ENCODE data around the gene ZDHHC22.
A peak's percentile ranks its signal among the peaks of the same experiment; 100 is the strongest.

ZDHHC22 gene

DNA sequence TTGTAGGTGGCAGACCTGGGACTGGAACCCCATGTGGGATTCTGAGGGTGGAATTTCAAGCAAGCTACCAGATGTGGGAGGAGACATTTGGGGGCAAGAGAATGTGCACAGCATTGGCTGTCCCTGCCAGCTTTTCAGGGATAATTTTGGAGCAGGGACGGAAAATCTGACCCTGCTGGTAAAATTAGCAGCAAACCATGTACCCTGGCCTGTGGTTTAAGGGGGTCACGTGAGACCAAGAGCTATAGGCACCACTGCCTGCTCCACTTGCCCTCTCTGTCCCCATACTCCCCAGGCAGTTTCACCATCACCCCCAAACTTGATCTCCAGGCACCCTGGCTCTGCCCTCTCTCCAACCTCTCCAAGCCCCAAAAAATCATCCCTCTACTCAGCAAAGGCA is 13.5 kb upstream of the ZDHHC22 start:
- DNase-seq, result no peak

DNA sequence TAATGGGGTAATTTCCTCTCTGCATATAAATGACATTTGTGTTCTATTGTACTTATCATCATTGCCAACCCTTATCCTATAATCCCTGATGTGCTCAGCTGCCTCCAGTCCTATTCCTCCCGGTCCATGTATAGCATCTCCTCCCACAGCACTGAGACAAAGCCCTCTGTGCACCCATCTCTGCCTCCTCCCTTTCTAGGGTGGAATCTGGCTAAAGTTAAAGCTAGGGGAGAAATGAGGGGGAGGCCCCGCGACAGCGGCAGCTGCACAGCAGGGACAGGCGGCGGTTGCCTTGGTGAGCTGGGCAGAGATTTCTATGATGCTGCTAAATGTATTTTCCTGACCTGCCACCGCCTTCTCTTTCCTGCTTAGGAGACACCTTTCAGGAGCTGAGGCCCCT is 12.8 kb upstream of the ZDHHC22 start:
- no peak for DNase-seq

DNA sequence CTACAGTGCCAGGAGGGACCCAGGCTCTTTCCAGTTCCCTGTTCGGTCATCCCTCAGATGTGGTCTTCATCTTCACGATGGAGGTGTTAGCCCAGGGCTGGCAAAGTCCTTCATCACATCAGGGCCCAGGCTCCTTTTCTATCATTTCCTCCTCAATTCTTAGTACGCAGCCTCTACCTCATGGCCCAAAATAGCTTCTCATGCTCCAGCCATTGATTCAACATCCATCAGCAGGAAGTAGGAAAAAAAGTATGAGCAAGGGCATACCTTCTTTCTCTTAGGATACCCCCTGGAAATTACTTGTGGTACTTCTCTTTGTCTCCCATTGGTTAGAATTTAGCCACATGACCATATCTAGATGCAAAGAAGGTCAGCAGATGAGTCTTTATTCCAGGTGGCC is 12.2 kb upstream of the ZDHHC22 start:
- DNase-seq, result no peak

DNA sequence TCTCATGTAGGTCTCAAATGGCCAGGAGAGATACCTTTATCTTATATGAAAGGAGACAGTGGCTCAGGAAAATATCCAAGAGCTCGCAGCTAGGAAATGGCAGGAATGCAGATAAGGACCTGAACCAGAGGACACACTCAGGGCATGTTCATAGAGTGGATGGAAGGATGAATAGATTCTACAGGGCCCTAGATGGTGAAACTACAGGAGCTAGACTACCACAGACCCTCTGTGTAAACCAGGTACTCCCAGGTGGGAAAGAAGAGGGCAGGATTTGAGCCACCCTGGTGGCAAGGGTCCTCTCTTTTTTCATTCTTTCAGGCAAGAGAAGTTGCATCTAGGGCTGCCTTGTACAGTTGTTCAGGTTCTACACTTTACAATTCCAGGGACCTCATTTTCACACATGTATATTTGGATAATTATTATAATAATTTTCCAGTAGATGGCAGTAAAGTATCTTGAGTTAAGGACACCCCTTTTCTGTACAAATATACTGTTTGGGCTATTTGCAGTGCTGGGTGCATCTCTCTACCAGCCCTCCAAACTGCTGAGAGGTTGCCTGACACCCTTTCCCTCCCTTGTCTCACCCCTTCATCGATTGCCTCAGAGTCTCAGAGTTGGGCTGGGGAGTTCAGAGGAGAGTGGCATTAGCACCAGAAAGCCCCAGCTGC is 10.5 kb upstream of the ZDHHC22 start:
- DNase-seq, result no peak

DNA sequence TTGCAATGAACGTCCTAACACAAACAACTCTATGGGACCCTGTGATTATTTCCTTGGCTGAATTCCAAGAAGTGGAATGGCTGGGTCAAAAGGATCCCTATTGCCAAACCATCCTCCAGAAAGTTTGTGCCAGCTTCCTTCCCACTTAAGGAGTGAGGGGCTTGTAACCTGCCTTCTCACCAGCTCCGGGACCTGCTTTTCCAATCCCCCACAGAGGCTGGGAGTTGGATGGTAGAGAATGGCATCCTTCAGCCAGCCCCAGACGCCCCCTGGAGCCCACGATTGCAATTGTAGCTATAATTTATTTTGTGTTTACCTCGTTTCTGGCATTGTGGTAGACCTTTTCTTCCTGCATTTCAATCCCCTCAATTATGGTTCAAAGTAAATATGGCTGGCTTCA is 9.7 kb upstream of the ZDHHC22 start:
- no peak for DNase-seq

DNA sequence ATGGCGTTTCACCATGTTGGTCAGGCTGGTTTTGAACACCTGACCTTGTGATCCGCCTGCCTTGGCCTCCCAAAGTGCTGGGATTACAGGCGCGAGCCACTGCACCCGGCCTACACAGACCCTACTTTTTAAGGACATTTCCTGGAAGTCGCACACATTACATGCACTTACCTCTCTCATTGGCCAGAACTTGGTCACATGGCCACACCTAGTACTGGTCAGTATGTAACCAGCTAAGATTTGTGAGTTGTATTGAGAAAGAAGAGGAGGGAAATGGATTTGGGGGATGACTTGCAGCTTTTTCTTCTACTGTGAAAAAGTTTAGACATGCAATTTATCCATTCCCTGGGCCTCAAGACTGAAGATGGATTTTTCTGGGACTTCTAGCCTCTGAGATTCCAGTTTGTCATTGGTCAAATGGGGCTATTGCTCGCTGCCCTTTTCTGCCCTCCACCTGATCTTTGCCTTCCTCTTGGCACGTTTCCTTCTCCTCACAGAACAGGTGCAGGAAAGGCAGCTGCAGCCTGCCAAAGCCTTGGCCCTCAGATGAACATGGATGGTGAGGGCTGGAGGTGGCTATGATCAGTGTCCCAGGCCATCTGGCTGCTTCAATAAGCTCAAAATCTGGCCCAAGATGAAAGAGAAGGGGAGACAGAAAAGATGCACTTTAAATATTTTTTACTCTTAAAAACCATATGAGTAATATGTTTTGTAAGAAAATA is 7.1 kb upstream of the ZDHHC22 start:
- DNase-seq, result no peak

DNA sequence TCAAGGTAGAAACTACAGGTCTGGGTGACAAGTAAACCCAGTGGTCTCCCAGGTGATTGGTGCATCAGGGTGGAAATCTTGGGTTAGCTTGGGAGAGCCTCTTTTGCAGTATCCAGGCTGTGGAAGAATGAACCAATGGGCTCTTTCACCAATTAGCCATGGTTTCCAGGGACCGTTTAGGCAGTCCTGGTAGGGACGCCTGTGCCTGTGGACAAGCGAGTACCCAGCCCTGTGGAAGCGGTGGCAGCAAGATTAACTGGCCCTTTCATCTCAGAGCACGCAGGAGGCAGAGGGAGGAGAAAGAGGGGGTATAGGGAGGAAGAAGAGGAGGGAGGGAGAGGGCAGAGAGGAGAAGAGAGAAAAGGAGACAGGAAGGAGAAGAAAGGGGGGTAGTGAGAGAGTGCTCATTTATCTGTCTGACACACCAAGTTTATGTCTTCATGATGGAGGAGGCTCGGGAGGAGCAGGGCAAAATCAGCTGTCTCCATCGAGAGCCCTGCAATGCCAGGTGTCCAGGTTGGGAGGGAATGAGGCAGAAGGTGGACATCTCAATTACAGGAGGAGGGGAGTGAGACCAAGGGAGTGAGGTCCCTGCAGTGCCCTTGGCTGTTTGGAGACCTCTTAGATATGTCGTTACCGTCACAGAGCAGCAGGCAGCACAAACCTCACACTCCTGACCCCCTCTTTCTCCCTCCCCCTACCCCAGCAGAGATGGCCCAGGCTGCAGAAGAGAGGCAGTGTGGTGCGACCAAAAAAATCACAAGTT is 4.6 kb upstream of the ZDHHC22 start:
- DNase-seq, result no peak

DNA sequence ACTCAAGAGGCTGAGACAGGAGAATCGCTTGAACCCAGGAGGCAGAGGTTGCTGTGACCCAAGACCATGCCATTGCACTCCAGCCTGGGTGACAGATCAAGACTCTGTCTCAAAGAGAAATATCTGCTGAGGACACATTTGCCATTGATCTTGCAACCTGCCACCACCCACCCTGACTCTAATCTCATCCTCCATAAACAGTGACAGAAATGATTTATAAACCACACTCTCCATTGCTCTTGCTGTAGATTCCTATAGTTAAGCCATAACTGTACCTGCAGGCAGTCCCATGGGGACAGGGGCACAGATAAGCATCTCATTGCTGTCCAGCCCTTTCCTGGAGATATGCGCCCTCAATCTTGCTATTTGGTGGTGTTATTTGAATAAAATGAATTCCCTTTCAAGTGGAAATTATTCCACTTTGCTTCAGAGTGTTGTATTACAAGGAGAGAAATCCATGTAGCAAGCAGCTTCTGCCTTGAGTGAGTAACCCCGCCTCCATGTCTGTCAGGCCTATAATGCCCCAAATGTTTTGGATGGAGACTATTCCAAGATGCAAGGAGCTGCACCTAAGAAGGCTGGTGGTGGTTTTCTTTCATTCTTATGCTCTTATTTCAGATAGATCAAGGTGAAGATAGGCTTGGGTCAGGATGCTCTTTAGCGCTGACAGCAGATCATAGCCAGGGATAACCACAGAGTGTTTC is 3.0 kb upstream of the ZDHHC22 start:
- DNase-seq, result no peak

DNA sequence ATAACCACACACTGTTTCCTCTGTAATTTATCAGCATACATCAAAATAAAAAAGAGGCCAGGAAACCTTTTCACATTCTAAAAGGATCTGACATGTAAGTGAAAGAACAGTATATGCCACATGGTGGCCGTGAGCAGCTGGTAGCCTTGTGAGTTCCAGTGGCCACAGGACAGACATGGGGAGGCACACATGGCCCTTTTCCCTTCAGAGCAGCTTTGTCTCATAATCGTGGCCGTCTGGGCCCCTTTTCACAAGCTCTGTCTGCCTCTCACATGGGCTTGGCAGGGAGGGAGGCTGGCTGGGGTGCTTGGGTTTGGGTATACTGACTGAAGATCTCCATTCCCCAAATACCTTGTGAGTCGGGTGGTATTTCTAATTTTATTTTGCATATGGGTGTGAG is 1.5 kb upstream of the ZDHHC22 start:
- no peak for DNase-seq

DNA sequence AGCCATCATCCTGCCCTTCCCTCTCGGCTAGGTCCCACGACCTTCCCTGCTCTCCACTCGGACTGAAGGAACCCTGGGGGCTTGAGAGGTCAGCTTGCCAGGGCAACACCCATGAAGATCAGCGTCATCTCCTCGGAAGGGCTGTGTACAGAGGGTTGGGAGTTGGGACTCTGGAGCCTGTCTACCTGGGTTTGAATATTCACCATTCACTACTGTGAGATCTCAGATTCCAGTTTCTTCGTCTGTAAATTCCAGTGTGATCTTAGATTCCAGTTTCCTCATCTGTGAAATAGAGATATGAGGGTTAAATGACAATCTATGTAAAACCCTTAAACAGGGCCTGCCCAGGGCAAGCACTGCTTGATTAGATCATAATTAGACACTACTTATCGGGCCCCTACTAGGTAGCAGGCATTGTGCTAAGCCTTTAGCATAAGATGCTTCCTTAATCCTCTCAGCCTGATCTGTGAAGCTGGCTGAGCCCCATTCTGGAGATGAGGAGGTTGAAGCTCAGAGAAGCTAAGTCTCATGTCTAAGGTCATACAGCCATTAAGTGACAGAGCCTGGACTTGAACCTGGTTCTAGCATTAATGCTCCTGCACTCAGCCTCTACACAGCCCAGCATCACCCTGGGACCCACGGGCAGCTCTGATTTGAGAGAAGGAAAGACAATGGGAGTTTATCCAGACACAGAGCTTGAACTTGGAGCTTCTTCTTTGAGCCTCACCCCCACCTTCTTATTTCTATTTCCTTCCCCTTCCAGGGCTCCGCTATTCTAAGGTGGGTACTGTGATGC is 612 bp upstream of the ZDHHC22 start:
- no peak for DNase-seq

DNA sequence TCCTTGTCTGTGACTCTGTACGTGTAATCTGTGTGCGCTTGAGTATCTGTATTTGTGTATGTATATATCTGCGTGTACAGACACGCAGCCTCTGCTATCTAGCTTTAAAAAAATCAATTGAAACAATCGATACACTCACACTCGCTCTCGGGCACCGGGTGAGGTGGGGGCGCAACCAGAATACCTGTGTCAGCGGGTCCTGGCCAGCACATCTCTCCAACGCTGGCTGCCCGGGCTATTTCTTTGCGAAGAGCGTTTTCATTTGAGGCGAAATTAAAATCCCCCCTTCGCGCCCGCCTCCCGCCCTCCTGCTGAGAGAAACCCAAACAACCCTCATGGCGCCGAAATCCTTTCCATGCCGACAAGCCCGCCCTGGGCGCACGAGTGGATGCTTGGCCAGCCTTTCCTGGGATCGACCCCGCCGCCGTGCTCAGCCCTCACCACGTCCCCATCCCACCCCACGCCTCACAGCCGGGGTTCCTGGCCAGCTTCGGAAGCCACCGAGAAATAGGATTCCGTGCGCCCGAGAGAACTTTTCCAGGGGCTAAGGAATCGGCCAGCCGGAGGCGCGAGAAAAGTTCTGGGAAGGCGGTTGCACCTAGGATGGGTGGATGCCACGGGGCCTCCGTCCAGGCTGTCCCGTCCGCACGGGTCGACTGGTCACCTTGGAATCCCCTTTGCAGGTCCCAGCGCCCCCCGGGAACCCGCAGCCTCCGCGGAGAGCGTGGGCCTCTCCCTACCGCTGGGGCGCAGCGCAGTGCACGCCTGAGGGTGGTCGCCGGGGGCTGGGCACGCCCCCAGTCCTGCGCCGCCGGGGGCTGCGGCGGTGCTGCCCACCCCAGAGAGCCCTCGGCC is 1.0 kb downstream of the ZDHHC22 start:
- no peak for DNase-seq

DNA sequence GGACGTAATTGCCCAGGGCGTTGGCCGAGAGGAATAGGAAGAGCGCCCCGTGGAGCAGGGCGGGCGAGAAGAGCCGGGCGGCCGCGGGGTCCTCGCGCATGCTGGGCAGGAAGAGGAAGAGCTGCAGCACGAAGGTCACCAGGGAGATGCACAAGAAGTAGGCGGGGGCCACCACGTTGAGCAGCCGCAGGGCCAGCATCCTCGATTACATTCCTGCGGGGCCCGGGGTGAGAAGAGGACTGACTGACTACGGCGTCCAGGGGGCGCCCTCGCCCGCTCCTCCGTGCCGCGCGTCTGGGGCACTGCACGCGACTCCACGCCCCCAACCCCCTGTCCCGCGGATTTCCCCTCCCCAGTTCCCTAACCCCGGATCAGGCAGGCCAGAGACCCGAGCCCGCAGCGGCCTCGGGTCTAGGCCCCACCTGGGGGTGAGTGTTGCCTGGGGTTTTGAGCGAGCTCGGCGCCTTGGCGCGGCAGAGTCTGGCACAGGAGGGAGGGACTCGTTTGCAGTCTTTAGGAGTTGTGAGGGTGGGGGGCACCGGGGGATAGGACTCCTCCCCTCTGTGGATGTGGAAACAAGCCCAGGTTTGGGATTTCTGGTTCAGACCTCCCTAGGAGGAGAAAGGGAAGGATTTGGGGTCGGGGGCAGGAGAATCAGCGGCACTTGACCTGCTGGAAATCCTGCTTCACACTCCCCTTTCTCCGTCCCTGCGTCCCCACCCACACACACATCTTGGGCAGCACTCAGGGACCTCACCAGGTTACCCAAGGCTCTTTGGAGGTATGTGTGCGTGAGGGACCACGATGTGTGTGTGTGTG is 1.8 kb downstream of the ZDHHC22 start:
- DNase-seq, result peak; percentile 14

DNA sequence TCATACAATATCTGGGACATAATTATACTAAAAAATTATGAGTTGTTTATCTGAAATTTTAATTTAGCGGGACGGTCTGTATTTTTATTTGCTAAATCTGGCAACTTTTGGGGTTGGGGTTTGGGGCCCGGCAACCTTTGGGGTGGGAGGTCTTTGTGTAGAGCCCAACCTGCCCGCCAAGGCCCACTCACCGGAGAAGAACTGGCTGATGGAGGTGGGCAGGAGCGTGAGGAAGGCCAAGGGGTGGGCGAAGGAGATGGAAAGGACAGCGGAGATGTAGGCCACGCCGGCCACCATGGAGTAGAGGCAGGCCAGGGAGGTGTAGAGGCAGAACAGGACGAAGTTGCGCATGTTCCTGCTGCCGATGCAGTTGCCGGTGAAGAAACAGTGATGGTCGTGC is 2.6 kb downstream of the ZDHHC22 start:
- DNase-seq, result no peak

DNA sequence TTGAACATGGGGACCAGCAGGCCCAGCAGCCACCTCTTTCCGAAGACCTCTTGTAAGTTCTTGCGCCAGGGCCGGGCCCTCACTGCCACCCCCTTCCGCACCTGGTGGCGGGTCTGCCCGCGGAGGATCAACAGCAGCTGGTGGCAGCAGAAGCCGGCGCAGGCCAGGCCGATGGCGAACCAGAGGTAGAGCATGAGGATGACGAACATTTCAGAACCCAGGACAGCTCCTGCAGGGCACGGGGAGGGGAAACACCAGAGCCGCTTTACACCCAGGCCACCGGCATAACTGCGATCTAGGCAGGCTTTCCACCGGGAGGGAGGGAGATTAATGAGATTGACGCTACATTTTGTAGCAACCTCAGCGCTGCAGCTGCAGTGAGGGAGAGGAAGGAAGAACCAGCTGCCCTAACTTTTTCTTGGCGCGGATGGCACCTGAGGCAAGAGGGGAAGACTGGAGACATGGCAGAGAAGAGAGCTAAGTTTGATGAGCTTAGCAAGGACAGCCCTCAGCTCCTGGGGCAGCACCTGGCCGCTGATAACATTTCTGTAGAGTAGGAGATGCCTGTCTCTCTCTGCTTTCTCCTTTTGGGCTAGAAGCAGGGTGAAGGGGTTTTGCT is 7.8 kb downstream of the ZDHHC22 start:
- peak; percentile 30 for DNase-seq

DNA sequence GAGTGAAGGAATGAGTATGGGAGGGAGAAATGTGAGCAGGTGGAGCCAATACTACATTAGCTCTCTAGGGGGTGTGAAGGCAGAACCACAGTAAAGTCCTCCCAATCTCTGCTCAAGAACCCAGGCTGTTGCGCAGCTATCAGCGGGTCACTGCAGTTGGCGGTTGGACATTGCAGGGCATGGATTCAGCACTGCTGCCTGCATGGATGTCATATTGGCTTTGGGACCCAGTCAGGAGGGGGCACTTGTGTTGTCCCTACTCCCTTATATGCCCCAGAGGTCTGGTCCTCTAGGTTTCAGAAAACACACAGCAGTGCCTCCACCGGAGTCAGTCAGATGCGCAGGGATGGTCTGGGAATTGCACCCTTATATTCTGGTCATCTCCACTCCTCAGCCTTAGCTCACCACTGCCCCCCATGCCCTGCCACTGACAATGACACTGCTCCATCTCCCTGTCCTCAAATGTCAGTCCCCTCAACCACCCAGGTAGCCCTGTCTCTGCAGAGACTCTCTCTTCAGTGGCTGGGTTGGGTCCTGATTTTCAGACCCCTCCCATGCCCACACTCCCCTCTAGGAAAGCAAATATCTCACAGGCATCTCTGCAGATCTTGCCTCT is 9.6 kb downstream of the ZDHHC22 start:
- DNase-seq, result no peak

DNA sequence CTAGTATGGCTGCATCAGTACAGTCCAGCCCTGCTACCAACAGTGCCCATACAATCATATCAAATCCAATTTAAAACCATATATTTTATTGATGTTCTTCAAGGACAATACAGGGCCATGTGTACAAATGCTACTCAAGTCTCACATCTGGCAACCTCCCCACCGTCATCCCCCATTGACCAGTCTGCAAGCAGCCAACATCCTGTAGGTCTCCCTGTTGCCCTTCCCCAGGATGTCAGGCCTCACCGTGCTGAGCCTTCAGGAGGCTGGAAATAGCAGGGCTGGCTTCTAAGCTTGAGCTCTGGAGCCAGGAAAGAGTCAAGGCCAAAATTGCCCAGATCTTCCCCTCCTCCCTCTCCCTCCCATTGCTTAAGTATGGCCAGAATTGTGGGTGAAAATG is 10.4 kb downstream of the ZDHHC22 start:
- DNase-seq, result no peak

DNA sequence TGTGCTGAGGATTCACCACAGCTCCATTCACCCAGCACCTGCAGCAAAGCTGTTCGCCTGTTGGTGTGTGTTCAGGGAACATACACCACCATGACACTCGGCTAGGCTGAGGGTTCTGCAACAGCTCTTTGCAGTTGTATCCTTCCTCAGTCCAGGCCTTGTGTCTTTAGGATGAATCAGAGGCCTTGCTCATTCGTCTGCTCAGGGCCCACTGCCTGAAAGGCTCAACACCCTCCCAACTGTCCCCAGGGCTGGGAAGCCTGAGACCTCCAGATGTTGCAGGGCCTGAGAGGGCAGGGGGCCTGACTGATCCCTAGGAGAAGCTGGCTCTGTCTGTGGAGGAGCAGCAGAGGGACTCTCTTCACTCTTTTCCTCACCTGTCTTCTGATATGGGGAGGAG is 11.2 kb downstream of the ZDHHC22 start:
- no peak for DNase-seq

DNA sequence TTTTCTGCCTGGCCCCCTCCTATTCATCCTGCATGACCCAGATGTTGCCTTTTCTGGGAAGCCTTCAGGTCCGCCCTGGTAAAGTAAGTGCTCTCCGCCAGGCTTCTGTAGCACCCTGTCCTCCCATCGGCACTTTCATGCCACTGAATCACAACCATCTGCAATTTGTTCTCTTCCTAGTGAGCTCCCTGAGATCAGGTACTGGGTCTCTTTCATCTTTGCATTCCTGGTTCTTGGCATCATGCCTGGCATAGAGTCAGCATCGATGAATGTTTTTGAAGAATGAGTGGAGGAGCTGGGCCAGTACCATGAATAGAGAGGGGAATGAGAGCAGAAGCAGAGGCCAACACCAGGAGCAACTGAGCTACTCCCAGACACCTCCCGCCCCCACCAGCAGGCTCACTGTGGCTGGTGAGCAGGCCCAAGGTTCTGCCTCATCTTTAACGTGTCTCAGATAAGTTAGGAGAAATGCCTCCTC is 13.1 kb downstream of the ZDHHC22 start:
- no peak for DNase-seq

DNA sequence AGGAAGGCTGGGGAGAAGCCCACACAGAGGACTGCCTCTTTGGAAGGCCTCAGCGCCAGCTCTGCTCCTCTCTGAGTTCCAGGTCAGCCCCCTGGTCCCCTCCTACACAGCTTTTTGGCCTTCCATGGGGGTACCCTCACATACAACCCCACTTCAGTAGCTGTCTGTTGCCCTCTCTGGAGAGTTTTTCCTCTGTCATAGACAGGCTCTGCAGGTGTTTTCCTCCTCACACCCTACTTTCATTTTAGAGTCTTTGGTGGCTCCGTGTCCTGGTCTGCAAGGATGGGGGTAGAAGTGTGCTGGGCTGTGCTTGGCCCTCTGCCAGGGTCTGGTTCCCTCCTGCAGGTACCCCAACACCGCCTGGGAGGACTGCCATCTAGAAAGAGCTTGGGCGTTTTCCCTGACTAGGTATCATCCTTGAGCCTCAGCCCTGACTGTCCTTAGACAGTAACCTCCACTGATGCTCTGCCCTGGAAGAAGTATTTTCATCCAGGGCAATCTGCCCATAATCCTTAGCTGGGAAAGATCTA is 15.1 kb downstream of the ZDHHC22 start:
- DNase-seq, result no peak
